HG03460 (cell line): Measurements from ENCODE around the gene FANCC.

Experiments used
- ATAC-seq: cut with Tn5 transposase; IDR thresholded peaks from one replicate; pipeline ENCODE4 v1.9.1; 2021; ENCODE audit not compliant: unreplicated experiment

FANCC gene

GRCh38 chr9:95090023-95090791, 227.3 kb downstream of the FANCC start:
- no peak for ATAC-seq

- ATAC-seq, result no peak
These were observed 228.1 kb downstream of the FANCC start for GRCh38 chr9:95089257-95090022.

DNA sequence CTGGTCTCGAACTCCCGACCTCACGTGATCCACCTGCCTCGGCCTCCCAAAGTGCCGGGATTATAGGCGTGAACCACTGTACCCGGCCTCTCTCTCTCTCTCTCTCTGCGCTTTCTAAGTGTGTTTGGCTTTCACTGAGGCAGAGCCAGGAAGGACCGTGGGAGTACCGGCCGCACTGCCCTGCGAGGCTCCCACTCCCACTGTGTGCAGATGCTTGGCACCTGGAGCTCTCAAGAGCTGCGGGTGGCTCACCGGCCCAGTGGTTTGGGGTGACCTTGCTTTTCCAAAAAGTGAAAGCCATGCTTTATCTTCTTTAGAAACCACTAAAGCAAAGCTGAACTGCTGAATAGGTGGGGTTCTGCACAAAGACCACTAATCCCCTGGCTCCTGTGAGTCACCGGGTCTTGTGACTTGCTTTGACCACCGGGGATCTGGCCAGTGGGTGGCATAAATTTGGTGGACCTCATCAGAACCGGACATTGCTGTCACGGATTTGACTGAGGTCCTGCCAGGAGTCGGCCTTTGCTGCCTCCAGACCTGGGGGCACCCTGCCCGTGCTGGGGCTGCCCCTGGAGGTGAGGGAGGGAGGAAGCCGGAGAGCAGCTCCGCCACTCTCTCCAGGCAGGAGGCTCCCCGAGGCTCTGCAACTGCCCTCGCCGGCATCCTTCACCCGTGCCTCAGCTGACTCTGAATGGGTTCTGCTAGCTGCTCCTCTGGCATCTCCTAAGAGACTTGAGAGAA, 228.9 kb downstream of the FANCC start:
- ATAC-seq, result no peak

DNA sequence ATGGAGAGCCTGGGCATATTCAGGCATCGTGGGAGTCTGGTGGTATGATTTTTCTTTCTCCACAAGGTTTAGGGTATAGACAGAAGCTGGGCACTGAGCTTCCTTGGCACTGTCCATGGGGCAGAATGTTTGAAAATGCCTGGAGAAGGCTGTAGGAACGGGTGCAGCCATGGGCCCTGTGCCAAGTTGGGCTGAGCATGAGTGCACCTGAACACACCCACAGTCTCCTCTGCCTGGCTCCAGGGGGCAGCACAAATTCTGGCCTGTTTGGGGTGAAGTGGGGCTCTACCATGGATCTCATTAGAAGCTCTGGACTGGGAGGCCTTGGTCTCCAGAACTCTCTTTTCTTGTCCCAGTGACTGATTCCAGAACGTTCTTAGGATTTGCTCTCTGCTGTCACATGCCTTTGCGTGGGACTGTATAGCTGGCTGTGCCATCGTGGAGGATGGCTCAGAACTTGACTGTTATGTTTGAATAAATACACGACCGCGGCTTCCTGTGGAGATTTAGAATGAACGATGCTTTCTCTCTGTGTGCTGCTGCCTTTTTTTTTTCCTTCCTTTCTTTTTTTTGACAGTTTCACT, 229.8 kb downstream of the FANCC start:
- no peak for ATAC-seq

DNA sequence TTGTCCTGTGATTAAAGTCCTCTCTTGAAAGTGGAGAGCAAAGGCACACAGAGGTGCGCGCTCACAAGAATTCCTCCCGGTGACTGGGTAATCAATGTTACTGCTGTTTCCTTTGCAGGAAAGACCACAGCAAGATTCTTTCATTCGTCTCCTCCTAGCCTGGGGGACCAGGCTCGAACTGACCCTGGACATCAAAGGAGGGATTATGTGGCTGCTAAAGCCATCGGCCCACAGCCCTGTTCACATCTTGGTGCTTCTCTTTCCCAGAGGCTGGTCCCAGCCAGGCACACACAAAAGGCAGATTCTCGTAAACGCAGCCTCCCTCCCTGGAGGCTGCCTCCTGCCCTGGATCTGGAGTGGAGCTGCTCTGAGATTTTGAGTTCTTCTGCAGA, 230.9 kb downstream of the FANCC start:
- no peak for ATAC-seq

GRCh38 chr9:95085861-95086563, 231.5 kb downstream of the FANCC start:
- ATAC-seq, result no peak

DNA sequence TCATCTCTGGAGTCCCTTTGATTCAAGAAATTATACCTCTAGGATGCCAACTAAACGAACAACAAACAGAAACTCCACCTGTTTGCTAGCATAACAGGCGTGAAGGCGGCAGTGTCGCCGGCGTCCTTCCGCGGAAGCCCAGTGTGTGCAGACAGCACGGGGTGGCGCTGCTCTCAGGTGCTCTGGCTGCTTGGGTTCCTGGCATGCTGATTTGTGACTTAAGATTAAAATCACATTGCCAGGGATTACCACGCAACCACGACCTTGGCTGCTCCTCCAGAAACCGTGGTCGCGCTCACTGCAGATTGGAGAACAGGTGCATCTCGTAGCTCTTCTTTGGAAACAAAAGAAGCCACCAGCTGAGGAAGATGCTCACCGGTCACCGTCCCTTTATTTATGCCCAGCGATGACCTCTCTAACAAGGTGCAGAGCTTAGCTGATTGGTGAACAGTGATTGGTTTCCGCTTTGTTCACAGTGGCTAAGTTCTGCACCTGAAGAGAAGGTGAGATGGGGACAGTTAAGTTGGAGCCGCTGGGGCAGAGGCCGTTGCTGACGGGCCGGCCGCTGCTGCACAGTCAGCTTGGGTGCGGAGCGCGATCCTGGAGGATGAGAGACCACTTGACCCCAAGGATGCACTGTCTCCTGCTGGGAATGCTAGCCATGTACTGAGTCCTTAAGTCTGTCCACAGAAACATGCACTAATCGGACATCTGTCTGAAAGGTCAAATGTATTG, 232.3 kb downstream of the FANCC start:
- no peak for ATAC-seq

- no peak for ATAC-seq
These were observed 233.1 kb downstream of the FANCC start for GRCh38 chr9:95084254-95084934.

- ATAC-seq, result no peak
These were observed 234.3 kb downstream of the FANCC start for GRCh38 chr9:95083086-95083768.

- no peak for ATAC-seq
These were observed 235.0 kb downstream of the FANCC start for GRCh38 chr9:95082401-95083084.

GRCh38 chr9:95081998-95082397, 235.5 kb downstream of the FANCC start:
- ATAC-seq, result no peak

- no peak for ATAC-seq
These were observed 236.4 kb downstream of the FANCC start for GRCh38 chr9:95080961-95081647.

DNA sequence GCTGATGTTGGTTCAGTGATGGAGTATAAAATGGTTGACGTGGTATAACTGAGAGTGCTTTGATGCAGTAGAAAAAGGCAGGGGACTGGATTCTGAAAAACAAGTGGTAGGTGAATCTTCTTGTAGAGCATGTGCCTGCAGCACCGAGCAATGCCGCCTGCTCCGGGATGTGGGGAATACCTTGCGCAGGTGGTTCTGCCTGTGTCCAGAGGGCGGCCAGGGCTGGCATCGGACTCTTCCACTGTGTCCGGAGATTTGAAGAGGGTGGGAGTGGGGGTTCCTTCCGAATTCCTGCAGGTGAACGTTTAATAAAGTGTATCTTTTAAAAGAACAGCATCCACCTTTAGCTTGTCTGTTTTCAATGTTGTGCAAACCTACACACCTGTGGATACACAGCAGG, 238.0 kb downstream of the FANCC start:
- no peak for ATAC-seq

GRCh38 chr9:95078939-95079338, 238.6 kb downstream of the FANCC start:
- ATAC-seq, result no peak

DNA sequence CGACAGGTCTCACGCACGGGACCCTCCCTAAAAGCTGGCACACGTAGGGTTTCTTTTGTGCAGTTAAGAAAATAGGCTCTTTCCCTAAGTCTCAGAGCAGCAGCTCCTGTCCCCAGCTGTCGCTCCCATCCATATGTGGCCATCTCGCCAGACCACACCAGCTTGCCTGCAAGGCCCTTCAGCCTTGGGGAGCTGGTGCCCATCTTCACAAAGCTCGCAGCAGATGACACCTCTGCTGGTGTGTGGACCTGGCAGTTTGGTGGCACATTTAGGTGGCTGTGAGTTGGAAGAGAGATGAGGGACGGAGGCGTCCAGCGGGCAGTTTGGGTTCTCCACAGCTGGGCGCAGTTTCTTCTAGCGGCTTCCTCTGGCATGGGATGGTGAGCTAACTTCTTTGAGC, 239.0 kb downstream of the FANCC start:
- no peak for ATAC-seq

- ATAC-seq, result no peak
These were observed 239.6 kb downstream of the FANCC start for GRCh38 chr9:95077766-95078370.

DNA sequence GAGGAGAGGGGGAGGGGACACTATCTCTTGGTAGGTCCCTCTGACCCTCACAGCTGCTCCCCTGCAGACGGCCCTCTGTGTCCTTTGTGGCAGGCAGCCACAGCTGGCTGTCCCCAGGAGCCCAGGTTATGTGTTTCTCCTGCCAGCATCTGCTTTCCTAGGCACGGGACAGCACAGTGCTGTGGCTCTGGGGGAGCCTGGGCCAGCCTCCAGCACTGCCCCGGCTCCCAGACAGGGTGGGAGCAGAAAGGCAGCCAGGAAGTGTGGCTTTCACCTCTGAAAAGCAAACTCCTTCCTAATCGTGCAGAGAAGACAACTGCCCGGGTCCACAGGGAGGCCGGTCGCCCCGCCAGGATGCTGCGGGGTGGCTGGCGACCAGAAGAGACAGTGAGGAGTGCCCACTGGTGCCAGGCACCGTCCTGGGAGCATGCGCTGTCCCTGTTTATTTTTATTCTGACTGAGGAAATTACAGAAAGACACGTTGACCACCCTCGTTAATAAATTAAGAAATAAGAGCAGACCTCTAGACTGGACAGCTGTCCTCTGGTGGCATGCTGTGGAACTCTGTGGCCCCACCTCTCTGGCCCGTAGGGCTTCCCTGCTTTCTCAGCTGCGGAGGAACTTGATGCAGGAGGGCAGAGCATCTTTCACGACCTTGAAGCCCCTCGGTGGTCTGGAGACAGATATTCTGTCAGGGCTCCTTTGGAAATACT, 240.3 kb downstream of the FANCC start:
- no peak for ATAC-seq
